Measurements from ENCODE around the gene CLDN20.

GRCh38 chr6:155234167-155234566 is 29.6 kb upstream of the CLDN20 start:
- no peak for TF ChIP-seq POLR2AphosphoS2 (IDR thresholded peaks at IDR 0.05; ENCODE audit: low read depth, low read length)
- TF ChIP-seq GABPA (IDR thresholded peaks at IDR 0.05; ENCODE audit: low read depth) = no peak
- TF ChIP-seq CREM (IDR thresholded peaks at IDR 0.05; ENCODE audit: low read depth) = no peak
- TF ChIP-seq, protein P1, sequence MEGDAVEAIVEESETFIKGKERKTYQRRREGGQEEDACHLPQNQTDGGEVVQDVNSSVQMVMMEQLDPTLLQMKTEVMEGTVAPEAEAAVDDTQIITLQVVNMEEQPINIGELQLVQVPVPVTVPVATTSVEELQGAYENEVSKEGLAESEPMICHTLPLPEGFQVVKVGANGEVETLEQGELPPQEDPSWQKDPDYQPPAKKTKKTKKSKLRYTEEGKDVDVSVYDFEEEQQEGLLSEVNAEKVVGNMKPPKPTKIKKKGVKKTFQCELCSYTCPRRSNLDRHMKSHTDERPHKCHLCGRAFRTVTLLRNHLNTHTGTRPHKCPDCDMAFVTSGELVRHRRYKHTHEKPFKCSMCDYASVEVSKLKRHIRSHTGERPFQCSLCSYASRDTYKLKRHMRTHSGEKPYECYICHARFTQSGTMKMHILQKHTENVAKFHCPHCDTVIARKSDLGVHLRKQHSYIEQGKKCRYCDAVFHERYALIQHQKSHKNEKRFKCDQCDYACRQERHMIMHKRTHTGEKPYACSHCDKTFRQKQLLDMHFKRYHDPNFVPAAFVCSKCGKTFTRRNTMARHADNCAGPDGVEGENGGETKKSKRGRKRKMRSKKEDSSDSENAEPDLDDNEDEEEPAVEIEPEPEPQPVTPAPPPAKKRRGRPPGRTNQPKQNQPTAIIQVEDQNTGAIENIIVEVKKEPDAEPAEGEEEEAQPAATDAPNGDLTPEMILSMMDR (IDR thresholded peaks at IDR 0.05 in 2 of 3, conservative IDR thresholded peaks at IDR 0.05 in 1 of 3; ENCODE audit: control insufficient read depth in 2 of 3, extremely low read depth in 1 of 3, insufficient read depth in 1 of 3, low read depth in 3 of 3, low read length in 3 of 3) = no peak
- TF ChIP-seq POLR2A (IDR thresholded peaks at IDR 0.05; ENCODE audit: low read depth, low read length) = no peak
- TF ChIP-seq EP300 (IDR thresholded peaks at IDR 0.05; ENCODE audit: borderline replicate concordance in 1 of 2, control insufficient read depth in 1 of 2, low read depth in 2 of 2, low read length in 2 of 2) = no peak
- no peak for TF ChIP-seq CHD1 (IDR thresholded peaks at IDR 0.05; ENCODE audit: low read depth, low read length)
- no peak for TF ChIP-seq SKIL (IDR thresholded peaks at IDR 0.05; ENCODE audit: low read depth, poor library complexity, severe bottlenecking)
- TF ChIP-seq FOS (IDR thresholded peaks at IDR 0.05; ENCODE audit: borderline replicate concordance, extremely low read depth, insufficient read length) = no peak
- no peak for TF ChIP-seq CBFB (IDR thresholded peaks at IDR 0.05; ENCODE audit: low read depth)
- TF ChIP-seq, protein P2, sequence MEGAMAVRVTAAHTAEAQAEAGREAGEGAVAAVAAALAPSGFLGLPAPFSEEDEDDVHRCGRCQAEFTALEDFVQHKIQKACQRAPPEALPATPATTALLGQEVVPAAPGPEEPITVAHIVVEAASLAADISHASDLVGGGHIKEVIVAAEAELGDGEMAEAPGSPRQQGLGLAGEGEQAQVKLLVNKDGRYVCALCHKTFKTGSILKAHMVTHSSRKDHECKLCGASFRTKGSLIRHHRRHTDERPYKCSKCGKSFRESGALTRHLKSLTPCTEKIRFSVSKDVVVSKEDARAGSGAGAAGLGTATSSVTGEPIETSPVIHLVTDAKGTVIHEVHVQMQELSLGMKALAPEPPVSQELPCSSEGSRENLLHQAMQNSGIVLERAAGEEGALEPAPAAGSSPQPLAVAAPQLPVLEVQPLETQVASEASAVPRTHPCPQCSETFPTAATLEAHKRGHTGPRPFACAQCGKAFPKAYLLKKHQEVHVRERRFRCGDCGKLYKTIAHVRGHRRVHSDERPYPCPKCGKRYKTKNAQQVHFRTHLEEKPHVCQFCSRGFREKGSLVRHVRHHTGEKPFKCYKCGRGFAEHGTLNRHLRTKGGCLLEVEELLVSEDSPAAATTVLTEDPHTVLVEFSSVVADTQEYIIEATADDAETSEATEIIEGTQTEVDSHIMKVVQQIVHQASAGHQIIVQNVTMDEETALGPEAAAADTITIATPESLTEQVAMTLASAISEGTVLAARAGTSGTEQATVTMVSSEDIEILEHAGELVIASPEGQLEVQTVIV (IDR thresholded peaks at IDR 0.05; ENCODE audit: borderline replicate concordance, partially characterized antibody) = no peak
- no peak for TF ChIP-seq EZH2 (IDR thresholded peaks at IDR 0.05; ENCODE audit: borderline replicate concordance, control insufficient read depth, low read depth, low read length)
- no peak for TF ChIP-seq ZBTB11 (CRISPR knock-in tag; IDR thresholded peaks at IDR 0.05)

Data from GM12878 (cell line).